Measurements from ENCODE around the gene TIAM1. TPM values are rescaled to one million over a fixed set of nuclear protein-coding genes. Genes with fewer than 3 reads are reported as not detected.

Gene TIAM1
- total RNA-seq, 1 donor from 2014 or later = 6.6 TPM

DNA sequence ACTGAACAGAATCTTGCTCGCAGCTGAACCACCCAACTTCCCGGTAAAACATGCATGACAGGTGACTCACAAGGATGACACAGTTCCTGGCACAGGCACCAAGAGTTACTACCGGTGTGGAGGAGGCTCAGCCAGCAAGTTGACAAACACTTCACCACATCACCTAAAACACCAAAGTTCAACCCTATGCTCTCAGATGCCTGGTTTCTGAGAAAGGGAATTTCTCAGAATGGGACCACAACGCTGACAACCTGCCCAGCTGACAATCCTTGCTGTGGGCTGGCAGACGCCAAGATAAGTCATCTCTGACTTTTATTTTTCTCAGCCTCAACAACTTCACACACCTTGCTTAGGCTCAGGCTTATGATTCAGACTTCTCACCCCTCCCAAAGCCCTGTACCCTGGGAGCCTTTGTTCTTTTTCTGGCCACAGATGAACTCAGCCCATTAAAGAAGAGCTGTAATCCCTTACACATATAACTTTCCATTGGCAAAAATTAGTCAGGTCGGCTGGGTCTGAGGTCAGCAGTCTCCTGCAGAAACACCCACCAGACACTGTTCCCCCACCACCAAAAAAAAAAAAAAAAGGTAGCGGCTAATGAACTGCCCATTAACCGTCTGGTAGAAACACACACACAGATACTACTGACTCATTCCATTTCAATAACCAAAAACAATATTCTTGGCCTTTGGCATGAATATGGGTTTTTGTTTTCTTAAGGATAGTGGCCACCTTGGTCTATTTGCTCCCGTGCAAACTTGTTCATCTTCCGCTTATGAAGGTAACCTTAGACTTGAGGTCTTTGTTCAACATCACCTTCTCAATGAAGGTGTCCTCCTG lies 10.8 kb upstream of the TIAM1 start:
- Mint-ChIP-seq H3K4me1 (ENCODE audit: low read depth) (peaks cover 25% of the 10 kb centered on the region), H3K4me3 (ENCODE audit: unreplicated experiment) (no peak overlapping the region), H3K9me3 (ENCODE audit: low read depth) (peaks cover 4% of the 10 kb centered on the region), H3K36me3 (ENCODE audit: low read depth) (peaks cover 1% of the 10 kb centered on the region), H3K27ac (ENCODE audit: unreplicated experiment) (peak overlapping the region; percentile 19), H3K27me3 (ENCODE audit: low read depth) (no peaks in the 10 kb centered on the region)
- no peak for DNase-seq (ENCODE audit: low spot score)
- TF ChIP-seq, protein P1, sequence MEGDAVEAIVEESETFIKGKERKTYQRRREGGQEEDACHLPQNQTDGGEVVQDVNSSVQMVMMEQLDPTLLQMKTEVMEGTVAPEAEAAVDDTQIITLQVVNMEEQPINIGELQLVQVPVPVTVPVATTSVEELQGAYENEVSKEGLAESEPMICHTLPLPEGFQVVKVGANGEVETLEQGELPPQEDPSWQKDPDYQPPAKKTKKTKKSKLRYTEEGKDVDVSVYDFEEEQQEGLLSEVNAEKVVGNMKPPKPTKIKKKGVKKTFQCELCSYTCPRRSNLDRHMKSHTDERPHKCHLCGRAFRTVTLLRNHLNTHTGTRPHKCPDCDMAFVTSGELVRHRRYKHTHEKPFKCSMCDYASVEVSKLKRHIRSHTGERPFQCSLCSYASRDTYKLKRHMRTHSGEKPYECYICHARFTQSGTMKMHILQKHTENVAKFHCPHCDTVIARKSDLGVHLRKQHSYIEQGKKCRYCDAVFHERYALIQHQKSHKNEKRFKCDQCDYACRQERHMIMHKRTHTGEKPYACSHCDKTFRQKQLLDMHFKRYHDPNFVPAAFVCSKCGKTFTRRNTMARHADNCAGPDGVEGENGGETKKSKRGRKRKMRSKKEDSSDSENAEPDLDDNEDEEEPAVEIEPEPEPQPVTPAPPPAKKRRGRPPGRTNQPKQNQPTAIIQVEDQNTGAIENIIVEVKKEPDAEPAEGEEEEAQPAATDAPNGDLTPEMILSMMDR (IDR thresholded peaks at IDR 0.05) = no peak

- H3K4me3 Mint-ChIP-seq (ENCODE audit: unreplicated experiment) = no peak overlapping the region
- no peak overlapping the region for H3K27ac Mint-ChIP-seq (ENCODE audit: unreplicated experiment)
- H3K27me3 Mint-ChIP-seq (ENCODE audit: low read depth) = no peaks in the 10 kb centered on the region
- no peak for DNase-seq (ENCODE audit: low spot score)
- no peaks in the 10 kb centered on the region for H3K36me3 Mint-ChIP-seq (ENCODE audit: low read depth)
- peaks cover 25% of the 10 kb centered on the region for H3K4me1 Mint-ChIP-seq (ENCODE audit: low read depth)
- H3K9me3 Mint-ChIP-seq (ENCODE audit: low read depth) = peaks cover 4% of the 10 kb centered on the region
- TF ChIP-seq, protein P1 (IDR thresholded peaks at IDR 0.05) = no peak
Observed at GRCh38 chr21:31354122-31354521, 10.1 kb upstream of the TIAM1 start.

DNA sequence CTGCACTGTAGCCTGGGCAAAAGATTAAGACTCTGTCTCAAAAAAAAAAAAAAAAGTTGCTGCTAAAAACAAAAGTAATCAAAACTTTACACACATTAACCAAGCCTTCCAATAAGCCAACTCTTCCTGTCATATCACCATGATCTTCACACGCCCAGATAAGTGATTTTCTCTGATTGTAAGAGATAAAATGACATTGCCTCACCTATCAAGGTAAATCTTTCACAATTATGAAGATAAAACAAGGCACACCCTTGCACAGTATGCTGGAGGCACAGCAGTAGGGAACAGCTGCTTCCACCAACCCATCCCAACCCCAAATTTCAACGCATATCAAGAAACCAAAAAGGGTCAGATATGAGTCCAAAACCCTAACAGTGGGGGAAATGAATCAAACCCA lies 8.8 kb upstream of the TIAM1 start:
- Mint-ChIP-seq H3K4me3 (ENCODE audit: unreplicated experiment) (no peak overlapping the region), H3K9me3 (ENCODE audit: low read depth) (peaks cover 4% of the 10 kb centered on the region)

GRCh38 chr21:31351960-31352359 lies 7.9 kb upstream of the TIAM1 start:
- H3K36me3 Mint-ChIP-seq (ENCODE audit: low read depth) = no peaks in the 10 kb centered on the region
- H3K9me3 Mint-ChIP-seq (ENCODE audit: low read depth) = peaks cover 4% of the 10 kb centered on the region
- H3K27me3 Mint-ChIP-seq (ENCODE audit: low read depth) = no peaks in the 10 kb centered on the region
- no peak overlapping the region for H3K4me3 Mint-ChIP-seq (ENCODE audit: unreplicated experiment)
- no peak for DNase-seq (ENCODE audit: low spot score)
- H3K27ac Mint-ChIP-seq (ENCODE audit: unreplicated experiment) = no peak overlapping the region
- TF ChIP-seq, protein P1 (IDR thresholded peaks at IDR 0.05) = no peak
- peaks cover 29% of the 10 kb centered on the region for H3K4me1 Mint-ChIP-seq (ENCODE audit: low read depth)

More for the DNA sequence above, 8.8 kb upstream of the TIAM1 start:
- no peak for DNase-seq (ENCODE audit: low spot score)
- H3K4me1 Mint-ChIP-seq (ENCODE audit: low read depth) = peaks cover 25% of the 10 kb centered on the region
- H3K36me3 Mint-ChIP-seq (ENCODE audit: low read depth) = no peaks in the 10 kb centered on the region
- H3K27me3 Mint-ChIP-seq (ENCODE audit: low read depth) = no peaks in the 10 kb centered on the region
- no peak overlapping the region for H3K27ac Mint-ChIP-seq (ENCODE audit: unreplicated experiment)
- TF ChIP-seq, protein P1 (IDR thresholded peaks at IDR 0.05) = no peak

DNA sequence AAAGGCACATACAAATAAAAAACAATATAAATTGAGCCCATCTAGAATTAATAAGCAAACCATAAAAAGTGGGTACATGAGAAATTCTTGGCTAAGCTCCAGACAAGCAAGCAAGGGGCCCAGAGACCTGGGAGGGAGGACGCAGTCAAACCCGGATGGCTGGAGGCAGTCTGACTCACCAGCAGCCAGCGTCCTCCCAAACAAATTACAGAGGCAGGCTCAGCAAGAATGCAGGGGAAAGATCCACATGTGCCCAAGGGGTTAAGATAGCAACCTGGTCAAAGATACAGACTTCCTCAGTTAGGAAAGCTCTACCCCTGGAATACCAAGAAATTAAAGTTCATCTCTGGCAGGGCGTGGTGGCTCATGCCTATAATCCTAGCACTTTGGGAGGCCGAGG lies 7.4 kb upstream of the TIAM1 start:
- TF ChIP-seq, protein P1 (IDR thresholded peaks at IDR 0.05) = no peak
- H3K27ac Mint-ChIP-seq (ENCODE audit: unreplicated experiment) = no peak overlapping the region
- H3K36me3 Mint-ChIP-seq (ENCODE audit: low read depth) = no peaks in the 10 kb centered on the region
- peaks cover 29% of the 10 kb centered on the region for H3K4me1 Mint-ChIP-seq (ENCODE audit: low read depth)
- no peaks in the 10 kb centered on the region for H3K27me3 Mint-ChIP-seq (ENCODE audit: low read depth)
- DNase-seq (ENCODE audit: low spot score) = no peak
- peaks cover 4% of the 10 kb centered on the region for H3K9me3 Mint-ChIP-seq (ENCODE audit: low read depth)
- no peak overlapping the region for H3K4me3 Mint-ChIP-seq (ENCODE audit: unreplicated experiment)
